22Rv1 (cell line): Measurements from ENCODE around the gene RHOC.

ENCODE experiments used
- ZFX ChIP-seq: fragments of 450-650 bp; IDR thresholded peaks from 2 replicates; pipeline ENCODE4 v1.6.1; 2017; ENCODE audit warnings: antibody characterized with exemption, borderline replicate concordance
- TF ChIP-seq, protein P1 (sequence below): fragments of 450-650 bp; IDR thresholded peaks from 2 replicates; pipeline ENCODE4 v1.5.1; 2017; ENCODE audit warnings: mild to moderate bottlenecking

DNA sequence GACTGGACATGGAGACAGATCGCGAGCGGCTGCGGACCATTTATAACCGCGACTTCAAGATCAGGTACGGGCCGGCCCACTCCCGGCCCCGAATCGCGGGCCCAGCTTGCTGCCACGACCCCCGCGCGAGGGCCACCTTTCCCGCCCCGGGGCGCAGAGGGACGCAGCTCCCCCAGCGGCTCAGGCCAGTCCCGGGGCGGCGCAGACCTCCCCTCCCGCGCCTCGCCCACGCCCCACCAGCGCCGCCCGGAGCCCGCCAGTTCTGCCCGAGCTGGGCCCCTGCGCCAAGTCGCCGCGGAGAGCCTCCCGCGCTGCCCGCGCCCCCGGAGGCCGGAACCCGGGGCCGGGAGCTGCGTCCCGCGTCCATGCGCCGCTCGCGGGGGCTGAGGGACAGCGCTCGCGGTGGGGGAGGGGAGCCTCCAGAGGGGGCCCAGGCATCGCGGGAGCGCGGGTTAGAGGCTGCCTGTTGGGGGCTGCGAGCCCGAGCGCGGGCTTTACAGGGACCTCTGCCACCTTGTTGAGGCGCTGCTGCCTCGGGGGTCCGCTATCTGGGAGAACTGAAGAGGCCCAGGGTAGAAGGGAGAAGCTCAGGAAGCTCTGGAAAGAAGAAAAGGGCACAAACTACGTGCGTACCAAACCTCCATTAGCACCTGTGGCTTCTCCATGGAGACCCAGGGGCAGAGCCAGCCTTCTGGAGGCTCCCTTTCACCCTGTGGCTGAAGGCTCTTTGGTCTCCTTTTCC, 31.8 kb downstream of the RHOC start:
- TF ChIP-seq, protein P1, sequence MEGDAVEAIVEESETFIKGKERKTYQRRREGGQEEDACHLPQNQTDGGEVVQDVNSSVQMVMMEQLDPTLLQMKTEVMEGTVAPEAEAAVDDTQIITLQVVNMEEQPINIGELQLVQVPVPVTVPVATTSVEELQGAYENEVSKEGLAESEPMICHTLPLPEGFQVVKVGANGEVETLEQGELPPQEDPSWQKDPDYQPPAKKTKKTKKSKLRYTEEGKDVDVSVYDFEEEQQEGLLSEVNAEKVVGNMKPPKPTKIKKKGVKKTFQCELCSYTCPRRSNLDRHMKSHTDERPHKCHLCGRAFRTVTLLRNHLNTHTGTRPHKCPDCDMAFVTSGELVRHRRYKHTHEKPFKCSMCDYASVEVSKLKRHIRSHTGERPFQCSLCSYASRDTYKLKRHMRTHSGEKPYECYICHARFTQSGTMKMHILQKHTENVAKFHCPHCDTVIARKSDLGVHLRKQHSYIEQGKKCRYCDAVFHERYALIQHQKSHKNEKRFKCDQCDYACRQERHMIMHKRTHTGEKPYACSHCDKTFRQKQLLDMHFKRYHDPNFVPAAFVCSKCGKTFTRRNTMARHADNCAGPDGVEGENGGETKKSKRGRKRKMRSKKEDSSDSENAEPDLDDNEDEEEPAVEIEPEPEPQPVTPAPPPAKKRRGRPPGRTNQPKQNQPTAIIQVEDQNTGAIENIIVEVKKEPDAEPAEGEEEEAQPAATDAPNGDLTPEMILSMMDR, result peak; percentile 19; the same call in 1 of the 2 replicates
- no peak for TF ChIP-seq ZFX
